Suppressor macrophage treated with lipopolysaccharide for 1 hour (primary cell): ENCODE data around the gene ALKBH4.
A peak's percentile ranks its signal among the peaks of the same experiment; 100 is the strongest.
"Not testable (repeated sequence)": the region's sequence is repeated elsewhere in the genome, so short reads cannot be mapped to it uniquely, and the experiment has no call there.

Experiments used
- DNase-seq, 3 donors: peaks; one replicate each; pipeline ENCODE4 v3.0.0-alpha.2; 2020 to 2022

The ALKBH4 gene

DNA sequence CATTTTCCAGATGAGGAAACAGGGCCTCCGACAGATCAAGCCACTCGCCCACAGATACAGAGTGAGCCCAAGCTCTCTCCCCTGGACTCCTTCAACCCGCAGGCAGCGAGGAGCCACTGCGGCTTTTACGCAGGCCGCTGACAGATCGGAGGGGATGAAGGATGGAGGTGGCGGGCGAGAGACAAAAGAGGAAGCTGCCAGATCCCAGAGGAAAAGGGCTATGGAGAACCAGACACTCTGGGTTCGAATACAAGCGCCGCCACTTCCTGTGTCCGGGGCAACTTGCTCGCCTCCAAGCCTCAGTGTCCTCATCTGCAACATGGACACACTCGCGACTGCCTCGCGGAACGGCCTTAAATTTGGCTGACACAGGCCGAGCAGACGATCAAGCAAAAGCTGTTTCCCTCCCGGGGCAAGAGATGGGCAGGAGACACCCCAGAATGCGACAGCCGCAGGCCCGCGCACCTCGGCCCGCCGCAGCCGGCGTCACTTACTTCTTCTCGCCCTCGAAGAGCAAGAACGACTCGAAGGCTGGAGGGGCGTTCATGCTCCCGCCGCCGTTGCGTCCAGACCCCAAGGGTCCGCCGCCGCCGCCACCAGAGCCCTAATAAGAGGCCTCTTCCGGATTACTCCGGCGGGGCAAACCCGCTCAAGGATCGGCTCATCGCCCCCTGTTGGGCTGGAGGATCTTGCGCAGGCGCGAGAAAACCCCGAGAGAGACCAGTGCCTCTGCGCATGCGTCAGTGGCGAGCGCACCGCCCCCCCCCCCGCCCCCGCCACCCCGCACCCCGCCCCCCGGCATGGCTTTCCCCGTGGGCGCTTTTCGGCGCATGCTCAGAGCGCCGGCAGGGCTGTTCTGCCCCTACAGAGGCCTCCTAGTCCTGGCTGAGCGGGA lies 13.9 kb upstream of the ALKBH4 start, which contains the start of gene POLR2J:
TSS of gene POLR2J (minus strand) at position 609 of the 895 bp plus-strand sequence. CDS start at position 547, 62 bp downstream.
- DNase-seq: peak; percentile 34 to 90 (median 52)

DNA sequence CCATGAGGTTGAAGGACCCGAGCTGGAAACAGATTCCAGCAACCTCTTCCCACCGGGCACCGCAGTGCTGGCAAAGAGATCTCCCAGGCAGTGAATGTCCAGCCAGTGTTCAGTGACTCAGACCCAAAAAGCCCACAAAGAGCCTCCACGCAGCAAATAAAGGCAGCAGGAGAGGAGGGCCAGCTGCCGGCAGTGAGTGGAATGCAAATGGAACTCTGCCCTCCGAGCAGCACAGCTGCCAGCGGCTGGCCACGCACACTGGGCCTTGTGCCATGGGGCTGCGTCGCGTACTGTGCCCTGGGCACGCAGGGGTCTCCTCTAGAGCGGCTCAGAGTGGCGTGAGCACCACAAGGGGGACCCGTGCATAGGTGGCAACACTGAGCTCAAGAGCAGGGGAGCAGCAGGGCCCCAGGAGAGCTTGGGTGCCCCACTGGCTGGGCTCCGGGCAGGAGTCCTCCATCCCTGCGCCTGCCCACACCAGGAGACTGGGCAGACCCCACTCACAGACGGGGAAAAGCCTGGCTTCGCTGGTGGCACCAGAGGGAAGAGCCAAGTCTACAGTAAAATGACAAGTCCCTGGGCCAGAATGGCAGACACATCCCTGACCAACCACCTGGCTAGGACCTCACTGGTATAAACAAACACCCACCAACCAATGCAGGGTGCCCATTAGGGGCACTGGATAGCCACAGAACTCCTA lies 10.2 kb upstream of the ALKBH4 start:
- DNase-seq: not testable (repeated sequence)

DNA sequence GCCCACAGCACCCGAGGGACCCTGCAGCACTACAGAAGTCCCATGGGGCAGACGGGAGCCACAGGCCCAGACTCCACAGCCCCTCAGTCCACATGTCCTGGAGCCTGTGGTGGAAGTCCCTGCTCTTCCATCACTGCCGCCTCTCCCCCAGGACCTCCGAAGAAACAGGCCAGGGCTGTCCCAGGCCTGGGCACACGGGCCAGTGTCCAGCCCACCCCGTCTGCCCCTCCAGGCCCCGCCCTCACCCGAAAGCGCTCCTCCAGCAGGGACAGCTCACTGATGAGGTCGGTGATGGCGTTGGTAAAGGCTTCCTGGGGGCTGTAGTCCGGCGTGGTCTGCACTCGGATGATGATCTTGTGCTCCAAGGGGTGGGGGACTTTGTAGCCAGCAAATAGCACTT lies 9.5 kb upstream of the ALKBH4 start:
- DNase-seq: not testable (repeated sequence)

DNA sequence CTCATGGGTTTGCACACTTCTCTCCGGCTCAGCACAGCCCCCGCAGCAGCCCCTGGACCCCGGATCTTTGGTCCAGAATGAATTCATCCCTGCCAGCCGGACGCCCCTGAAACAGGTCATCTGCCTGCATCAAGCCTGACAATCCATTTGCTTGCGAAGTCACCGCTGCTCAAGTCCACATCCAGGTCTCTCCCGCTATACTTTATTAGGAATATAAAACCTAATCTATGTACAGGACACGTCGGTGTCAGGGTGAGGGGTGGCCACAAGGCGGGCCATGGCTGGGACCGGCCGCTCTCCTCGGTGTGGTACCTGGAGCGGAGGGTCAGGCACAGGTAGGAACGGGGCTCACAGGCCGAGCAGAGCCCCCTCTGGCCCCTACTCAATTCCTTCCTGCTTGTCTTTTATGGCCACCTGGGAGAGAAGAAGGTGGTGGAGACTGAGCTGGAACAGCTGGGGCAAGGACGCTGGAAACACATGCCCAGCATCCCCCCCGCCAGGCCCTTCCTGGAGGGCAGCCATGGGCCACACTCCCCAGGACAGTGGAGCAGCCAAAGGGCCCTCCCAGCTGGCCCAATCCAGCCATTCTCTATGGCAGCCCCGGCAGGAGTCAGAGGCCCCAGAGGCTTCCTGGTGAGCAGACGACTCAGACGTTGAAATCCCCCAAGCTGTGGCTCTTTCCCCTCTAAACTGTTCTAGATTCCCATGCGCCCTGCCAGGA lies 8.8 kb upstream of the ALKBH4 start:
- no peak for DNase-seq

DNA sequence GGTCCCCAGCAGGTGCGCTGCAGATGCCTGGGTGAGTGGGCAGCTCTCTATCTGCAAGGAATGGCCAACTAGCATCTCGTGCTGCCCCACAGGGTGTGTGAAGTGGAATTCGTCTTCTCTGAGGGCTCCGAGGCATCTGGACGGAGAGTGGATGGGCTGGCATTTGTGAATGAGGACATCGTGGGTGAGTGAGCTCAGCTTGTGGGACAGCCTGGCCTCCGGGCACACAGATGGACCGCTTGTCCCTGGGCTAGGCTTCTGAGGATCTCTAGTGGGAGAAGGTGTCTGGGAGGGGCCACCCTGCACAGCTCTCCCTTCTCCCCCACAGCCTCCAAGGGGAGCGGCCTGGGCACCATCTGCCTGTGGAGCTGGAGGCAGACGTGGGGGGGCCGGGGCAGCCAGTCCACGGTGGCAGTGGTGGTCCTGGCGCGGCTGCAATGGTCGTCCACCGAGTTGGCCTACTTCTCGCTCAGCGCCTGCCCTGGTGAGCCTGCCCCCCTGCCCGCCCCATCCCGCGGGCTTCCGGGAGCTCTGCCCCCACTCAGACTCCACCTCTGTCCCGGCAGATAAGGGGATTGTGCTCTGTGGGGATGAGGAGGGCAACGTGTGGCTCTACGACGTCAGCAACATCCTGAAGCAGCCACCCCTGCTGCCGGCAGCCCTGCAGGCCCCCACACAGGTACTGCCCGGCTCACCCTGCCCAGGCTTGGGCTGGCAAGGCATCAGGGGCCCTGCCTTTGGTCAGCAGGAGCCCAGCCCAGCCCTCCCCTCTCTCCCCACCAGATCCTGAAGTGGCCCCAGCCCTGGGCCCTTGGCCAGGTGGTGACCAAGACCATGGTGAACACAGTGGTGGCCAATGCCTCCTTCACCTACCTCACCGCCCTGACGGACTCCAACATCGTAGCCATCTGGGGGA lies 7.7 kb upstream of the ALKBH4 start:
- DNase-seq: no peak

DNA sequence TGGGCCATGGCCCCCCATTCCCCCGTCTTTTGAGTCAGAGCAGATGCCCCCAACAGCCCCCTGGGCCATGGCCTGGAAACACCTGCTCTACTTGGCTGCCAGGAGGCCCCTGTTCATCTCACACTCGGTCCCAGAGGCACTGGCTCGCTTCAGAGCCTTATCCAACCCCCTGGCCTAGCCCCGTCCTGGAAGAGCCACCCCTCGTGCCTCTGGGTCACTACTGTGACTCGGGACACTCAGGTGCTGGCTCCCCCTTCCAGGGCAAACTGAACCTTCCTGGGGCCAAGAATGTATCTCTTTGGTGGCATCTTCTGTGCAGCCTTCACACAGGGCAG lies 7.1 kb upstream of the ALKBH4 start:
- DNase-seq: no peak

DNA sequence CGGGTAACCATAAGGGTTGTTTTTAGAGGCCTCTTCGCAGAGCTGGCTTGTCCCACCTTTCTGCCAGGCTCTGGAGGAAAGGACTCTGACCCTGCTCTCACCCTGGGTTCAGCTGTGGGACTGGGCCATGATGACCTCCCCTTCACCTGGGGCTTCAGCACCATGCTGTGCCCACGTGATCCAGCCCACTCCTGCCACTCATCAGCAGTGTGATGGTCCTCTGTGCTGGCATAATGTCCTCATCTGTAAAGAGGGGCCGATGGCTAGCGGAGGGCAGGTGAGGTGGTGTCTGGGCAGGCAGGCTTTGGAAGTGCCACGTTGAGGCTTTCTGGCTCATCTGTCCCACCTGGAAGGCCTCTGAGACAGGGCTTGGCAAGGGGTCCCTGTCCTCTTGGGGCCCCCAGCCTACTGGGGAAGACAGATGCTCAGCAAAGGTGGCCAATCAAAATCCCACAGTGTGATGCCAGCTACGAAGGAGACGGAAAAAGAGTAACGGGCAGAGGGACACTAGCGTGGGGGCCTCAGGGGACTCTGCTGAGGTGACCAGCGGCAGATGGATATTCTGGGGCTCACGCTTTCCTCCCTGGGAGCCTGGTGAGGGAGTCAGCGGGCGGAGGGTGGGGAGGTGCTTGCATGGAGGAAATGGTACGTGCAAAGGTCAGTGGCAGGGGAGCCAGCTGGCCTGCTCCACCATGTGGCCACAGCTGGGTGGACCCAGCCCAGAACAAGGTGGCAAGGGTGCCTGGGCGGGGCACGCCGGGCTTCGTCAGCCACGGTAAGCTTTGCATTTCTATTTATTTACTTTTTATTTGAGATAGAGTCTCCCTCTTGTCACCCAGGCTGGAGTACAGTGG lies 5.5 kb upstream of the ALKBH4 start:
- DNase-seq: no peak

DNA sequence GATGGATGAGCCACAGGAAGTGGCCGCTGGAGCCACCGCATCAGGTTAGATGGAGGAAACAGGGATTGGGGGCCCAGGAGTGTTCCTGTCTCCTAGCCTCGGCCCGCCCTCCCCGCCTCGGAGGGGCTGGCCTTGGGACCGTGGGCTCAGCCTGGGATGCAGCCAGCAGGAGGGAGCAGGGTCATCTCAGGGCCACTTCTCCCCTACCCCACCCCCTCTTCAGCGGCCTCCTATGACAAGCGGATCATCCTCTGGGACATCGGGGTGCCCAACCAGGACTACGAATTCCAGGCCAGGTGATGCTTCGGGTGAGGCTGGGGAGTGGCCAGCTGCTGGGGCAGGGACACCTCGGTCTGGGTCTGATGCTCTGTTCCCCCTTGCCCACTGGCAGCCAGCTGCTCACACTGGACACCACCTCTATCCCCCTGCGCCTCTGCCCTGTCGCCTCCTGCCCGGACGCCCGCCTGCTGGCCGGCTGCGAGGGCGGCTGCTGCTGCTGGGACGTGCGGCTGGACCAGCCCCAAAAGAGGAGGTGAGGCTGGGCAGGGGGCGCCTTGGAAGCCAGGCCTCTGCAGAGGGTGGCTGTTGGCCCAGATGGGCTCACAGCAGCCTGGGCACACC lies 4.8 kb upstream of the ALKBH4 start:
- no peak for DNase-seq

DNA sequence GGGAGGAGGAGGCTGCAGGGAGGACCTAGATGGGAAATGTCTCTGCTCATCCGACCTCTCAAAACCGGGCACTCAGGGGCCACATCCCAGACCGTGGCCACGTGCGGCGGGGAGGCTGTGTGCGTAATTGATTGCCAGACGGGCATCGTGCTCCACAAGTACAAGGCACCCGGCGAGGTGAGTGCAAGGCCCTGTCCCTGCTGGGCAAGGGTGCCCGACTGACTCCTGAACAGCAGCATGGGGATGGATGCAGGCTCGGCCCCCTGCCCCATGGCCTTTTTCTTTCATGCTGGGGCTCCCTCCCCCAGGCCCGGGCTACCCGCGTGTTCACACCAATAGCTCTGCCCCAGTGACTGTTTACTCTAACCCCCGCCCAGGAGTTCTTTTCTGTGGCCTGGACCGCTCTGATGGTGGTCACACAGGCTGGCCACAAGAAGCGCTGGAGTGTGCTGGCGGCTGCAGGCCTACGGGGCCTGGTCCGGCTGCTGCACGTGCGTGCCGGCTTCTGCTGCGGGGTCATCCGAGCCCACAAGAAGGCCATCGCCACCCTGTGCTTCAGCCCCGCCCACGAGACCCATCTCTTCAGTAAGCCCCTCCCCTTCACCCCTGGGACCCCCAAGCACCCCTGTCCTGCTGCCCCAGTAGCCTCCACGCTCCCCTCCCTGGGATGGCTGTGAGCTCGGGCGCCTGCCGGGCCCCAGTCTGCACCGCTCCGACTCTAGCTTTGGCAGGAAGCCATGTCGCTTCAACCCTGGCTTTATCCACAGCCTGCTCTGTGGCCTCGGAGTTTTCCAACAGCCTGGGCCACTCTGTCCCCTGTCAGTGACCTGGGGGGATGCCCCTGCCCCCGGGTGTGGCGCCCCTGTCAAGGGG lies 4.1 kb upstream of the ALKBH4 start:
- DNase-seq: no peak

DNA sequence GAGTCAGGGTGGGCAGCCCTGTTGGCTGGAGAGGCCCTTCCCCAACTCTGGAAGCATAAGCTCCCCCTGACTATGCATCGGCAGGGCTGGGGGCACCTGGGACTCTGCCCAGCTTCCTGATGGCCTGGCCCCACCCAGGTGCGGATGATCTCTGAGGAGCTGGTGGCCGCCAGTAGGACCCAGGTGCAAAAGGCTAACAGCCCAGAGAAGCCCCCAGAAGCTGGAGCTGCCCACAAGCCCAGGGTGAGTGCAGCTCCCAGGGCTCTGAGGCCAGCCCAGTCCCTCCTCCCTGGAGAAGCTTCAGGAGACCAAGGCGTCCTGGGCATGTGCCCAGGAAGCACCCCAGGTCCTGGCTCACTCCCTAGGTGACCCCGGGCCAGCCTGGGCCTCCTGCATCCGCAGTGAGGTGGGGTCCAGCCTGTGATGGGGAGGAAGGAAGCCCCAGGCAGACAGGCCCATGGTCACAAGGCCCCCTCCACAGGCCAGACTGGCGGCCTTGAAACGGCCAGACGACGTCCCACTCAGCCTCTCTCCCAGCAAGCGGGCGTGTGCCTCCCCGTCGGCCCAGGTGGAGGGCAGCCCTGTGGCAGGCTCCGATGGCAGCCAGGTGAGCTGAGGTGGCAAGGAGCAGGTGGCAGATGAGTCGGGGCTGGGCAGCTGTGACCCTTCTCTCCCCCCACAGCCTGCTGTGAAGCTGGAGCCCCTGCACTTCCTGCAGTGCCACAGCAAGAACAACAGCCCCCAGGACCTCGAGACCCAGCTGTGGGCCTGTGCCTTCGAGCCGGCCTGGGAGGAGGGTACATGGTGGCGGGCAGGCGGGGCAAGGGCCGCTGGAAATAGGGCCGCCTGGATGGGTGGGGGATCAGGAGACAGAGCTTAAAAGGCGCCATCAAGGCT lies 3.2 kb upstream of the ALKBH4 start:
- no peak for DNase-seq

DNA sequence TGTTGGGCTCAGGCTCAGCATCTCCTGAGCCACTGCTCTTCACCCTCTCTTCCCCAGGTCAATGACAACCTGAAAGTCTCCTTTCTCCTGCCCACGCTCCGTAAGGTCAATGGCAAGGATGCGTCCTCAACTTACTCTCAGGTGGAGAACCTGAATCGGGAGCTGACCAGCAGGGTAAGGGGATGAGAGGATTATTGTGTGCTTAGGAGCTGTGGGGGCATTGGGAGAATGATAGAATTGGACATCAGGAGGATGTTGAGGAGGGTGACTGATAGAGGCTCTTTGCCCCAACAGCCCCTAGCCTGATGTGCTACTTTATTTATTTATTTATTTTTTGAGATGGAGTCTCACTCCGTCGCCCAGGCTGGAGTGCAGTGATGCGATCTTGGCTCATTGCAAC lies 1.4 kb upstream of the ALKBH4 start:
- no peak for DNase-seq

DNA sequence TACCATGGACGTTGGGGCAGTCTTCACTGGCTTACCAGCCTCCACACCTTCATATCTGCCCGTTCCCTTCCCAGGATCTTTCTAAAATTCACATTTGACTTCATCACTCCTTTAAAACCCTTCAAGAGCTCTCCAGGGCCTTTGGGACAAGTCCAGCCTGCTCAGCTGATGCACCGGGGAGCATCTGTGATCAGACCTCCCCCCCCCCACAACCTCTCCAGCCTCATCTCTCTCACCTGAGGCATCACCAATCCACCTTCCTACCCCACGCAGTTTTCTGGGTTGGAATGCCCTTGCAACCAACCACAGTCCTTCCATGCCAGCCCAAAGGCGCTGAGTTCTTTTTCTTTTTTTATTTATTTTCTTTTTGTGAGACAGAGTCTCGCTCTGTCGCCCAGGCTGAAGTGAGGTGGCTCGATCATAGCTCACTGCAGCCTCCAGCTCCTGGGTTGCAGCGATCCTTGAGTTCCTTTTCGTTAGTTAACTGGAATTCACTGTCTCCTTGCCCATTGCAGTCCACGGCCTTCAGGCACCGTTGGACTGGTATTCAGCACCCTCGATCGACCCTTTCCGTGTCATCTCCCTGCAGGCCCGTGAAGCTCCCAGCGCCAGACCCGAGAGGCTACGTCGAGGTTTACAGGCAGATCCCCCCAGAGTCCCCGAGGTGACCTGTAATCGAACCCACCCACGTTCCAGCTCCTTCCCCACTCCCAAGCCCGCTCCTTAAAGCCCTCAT lies 654 bp downstream of the ALKBH4 start:
- peak in 2 of 3 donors; percentile 22 to 27 for DNase-seq

DNA sequence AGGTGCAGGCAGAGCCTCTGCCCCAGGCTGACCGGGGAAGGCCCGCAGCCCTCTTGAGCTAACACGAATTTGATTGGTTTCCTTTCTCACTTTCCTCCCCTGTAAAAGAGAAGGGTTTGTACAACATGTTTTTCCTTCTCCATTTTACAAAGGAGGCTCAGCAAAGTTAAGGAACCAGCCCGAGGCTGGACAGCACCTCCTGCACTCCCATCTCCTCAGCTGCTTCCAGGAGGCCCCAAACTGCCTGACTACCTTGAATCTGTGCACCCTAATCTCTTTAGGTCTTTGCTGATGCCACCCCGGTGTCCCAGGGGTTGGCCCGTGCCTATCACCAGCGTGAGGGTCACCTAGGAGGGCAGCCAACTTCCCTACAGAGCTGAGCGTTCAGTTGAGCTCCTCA lies 4.2 kb downstream of the ALKBH4 start:
- no peak for DNase-seq

DNA sequence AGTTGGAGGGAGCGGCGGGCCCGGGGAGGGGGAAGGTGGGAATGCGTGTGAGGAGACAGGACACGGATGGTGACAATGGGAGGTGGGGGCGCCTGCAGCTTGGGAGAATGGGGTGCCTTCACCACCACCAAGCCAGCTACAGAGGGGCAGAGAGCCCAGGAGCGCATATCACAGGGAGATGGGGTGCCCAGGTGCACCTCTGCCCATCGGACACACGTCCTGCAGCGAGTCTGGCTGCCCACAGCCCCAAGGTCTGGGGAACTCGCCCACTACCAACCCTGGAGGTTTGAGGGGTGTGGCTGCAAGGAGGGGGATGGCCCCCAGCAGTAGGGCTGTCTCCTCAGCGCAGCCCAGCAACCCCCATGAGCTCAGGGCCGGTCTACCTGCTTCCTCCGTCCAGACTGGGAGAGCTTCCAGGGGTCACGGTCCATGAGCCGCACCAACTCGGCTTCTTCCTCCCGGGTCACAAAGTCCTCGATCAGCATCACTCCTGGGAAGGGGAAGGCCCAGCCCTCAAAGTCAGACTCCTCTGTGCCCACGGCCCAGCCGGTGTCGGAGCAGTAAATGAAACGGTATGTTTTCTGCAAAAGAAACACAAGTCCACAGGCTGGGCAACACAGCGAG lies 5.3 kb downstream of the ALKBH4 start:
- no peak for DNase-seq

DNA sequence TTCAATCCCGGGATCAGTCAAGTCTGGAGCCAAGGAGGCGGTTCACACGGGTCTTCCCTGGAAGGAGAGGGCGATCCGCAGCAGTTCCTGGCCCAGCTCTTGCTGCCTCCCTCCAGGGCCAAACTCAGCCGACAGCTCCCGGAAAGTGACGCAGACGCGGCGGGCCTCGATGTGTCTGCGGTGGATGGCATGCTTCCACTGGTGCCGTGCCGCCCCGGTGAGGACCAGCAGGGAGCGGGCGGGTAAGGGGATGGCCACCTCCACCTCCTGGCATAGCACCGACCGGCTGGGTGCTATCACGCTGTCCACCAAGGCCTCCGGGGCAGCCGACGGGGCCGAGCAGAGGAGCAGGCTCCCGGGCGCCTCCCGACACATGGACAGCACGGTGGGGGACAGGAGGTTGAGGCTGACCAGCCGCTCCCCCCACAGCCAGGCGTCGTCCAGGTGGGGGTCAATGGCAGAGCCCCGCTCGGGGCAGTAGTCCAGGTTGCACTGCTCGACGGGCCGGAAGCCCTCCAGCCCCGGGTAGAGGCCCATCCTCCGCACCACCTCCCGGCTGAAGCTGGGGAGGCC lies 7.2 kb downstream of the ALKBH4 start:
- no peak for DNase-seq

DNA sequence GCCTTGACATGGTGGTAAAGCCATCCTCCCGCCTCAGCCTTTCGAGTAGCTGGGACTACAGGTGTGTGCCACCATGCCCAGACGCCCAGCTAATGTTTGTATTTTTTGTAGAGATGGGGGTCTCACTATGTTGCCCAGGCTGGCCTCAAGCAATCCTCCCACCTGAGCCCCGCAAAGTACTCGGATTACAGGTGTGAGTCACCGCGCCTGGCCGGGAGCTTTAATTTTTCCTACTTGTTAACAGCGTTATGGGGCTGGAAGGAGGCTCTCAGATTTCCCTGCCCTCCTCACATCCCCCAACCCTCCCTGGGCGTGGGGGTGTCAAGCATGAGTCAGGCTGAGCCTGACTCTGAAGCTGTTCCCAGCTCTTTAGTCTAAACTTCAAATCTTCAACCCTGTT lies 8.3 kb downstream of the ALKBH4 start:
- DNase-seq: peak in 1 of 3 donors; percentile 4

DNA sequence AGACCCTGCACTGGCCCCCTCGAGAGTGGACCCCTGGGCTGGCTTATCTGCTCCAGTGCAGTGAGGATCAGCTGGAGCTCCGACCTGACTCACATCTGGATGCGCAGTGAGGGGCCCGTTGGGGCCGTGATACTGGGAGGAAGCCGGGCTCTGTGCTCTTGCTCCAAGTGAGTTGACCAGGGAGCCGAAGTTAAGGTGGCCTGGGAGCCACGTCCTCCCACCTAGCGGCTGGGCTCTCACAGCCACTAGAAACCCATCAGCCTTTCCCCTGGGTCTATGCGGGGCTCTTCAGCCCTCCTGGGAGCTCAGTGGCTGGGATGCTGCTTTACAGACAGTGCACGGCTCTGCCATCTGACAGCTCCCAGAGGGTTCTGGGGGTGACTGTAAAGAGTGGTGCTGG lies 9.1 kb downstream of the ALKBH4 start:
- DNase-seq: no peak
